Skeletal muscle cell (primary cell): ENCODE data around the gene KDM5A.
"Not testable (repeated sequence)": the region's sequence is repeated elsewhere in the genome, so short reads cannot be mapped to it uniquely, and the experiment has no call there.

Experiments used
- DNase-seq: peaks from one replicate; pipeline ENCODE4 v3.0.0-alpha.2; 2010; ENCODE audit warnings: low read depth
- H3K4me3 ChIP-seq: 2 replicates; pipeline ENCODE4 v1.5.1; 2011; ENCODE audit warnings: low read depth, mild to moderate bottlenecking, control low read depth, low read length, moderate library complexity

Gene KDM5A

DNA sequence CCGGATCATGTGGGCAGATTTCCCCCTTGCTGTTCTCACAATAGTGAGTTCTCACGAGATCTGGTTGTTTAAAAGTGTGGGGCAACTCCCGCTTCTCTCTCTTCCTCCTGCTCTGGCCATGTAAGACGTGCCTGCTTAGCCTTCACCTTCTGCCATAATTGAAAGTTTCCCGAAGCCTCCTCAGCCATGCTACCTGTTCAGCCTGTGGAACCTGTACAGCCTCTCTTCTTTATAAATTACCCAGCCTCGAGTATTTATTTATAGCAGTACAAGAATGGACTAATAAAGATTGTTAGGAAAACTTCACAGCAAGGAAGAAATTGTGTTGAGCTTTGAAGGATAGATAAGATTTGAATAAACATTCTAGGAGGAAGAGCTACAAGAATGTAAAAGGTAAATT, 52.1 kb downstream of the KDM5A start:
- no peak overlapping the region for H3K4me3 ChIP-seq

DNA sequence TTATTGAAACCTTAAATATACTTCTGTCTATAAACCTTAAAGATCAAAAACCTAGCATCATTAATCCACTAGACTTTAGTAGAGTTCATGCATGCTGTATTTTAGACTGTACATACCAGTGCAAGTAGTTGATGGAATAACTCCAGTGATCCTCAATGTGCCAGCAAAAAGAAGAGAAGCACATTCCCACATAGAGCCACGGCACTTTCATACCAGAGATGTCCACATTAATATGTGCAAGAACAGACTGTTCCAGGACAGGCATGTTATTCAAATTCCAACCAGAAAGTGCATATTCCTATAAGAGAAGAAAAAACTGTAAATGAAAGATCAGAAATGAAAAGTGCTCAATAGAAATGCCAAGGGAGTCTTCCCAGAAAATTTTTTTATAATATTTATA, 55.0 kb downstream of the KDM5A start:
- no peak for DNase-seq
- no peak overlapping the region for H3K4me3 ChIP-seq

More for the DNA sequence above, 52.1 kb downstream of the KDM5A start:
- no peak for DNase-seq

DNA sequence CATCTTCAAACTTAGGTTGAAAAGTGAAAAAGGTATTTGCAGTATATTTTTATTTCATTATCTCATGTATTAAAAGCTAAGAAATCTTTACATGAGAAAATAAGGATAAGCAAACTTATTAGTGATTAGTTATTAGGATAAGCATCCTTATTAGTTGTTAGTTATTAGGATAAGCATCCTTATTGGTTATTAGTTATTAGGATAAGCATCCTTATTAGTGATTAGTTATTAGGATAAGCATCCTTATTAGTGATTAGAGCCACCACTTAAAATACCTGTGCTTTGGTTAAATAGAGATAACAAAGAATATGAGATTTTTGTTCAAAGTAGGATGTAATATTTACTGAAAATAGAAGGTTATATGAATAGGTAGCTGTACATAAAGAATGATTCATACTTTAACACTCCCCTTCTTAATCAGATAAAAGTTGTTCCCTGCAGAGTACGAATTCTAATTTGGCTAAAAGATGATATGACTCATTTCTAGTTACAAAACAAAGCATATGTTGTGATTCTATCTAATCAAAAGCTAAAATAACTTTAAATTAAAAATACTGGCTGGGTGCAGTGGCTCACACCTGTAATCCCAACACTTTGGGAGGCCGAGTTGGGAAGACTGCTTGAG, 56.4 kb downstream of the KDM5A start:
- DNase-seq = no peak

DNA sequence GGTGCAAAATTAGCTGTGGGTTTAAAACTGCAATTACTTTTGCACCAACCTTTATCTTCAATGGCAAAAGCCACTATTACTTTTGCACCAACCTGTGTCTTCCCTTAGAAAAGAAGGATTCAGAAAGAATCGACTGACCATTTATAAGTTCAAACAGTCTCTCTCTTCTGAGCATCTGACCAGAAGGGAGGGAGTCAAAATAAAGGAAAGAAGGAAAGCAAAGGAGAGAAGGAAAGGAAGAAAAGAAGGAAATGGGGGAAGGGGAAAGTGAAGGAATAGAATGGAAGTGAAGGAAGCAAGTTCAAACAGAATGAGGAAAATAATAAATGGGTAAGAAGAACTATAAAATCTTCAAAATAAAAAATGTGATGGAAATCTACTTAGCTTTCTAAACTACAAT, 57.8 kb downstream of the KDM5A start:
- H3K4me3 ChIP-seq = no peak overlapping the region
- DNase-seq = no peak

More for the DNA sequence above, 56.4 kb downstream of the KDM5A start:
- H3K4me3 ChIP-seq = no peak overlapping the region

DNA sequence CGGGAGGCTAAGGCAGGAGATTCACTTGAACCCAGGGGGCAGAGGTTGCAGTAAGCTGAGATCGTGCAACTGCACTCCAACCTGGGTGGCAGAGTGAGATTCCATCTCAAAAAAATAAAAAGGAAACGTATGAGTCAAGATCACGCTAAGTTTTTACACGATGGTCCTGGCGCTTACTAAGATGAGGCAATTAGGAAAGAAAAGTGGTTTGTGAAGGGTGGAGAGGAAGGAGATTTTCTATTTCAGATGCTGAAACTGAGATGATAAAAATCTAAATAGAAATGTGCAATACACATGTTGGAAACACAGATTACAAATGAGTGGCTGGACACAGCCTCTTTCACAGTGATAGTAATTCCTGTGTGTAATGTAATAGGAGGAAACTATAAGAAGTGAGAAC, 63.2 kb downstream of the KDM5A start:
- DNase-seq = no peak
- H3K4me3 ChIP-seq = no peak overlapping the region

DNA sequence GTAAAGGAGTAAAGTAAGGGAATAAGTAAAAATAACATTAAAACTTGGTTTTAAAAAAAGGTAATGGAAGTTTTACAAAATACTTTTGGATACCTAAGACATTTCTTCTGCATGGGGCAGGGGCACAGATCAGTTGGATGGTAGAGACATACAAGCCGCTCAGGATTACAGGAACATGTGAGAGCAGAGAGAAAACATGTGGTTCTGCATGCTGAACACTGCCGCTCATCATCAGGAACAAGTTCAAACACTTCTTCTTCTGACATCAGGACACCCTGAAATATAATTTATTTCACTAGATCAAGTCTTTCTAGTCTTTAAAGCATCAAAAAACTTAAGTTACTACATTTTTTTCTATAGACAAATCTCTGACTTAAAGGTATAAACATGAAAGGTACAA, 65.6 kb downstream of the KDM5A start:
- H3K4me3 ChIP-seq = no peak overlapping the region
- no peak for DNase-seq

DNA sequence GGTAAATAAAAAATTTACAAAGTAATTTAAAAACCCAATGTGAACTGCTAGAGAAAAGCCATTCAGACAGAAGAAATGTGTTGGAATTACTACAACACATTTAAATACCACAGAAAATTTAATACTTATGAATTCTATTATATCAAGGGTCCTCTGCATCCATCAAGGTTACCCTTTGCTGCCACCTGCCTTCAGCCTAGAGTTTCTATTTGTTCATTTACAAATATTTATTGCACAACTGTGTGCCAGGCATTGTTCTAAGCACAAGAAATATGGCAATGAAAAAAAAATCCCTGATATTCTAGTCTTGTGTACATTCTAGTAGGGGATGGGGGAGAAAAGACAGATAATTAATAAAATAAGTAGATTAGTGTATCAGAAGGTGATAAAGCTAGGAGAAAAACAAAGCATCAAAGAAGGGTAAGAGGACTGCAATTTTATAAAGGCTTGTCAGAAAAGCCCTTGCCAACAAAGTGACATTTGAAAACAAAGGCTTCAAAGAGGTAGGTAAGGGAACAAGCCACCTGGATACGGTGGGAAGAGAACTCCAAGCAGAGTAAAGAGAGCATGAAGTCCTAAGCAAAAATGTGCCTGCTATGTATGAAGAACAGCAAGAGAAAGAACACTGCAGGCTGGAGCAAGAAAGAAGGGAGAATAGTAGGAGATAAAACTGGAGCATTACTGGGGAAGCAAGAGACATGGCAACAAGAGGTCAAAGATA, 67.4 kb downstream of the KDM5A start:
- no peak for DNase-seq
- H3K4me3 ChIP-seq = no peak overlapping the region

DNA sequence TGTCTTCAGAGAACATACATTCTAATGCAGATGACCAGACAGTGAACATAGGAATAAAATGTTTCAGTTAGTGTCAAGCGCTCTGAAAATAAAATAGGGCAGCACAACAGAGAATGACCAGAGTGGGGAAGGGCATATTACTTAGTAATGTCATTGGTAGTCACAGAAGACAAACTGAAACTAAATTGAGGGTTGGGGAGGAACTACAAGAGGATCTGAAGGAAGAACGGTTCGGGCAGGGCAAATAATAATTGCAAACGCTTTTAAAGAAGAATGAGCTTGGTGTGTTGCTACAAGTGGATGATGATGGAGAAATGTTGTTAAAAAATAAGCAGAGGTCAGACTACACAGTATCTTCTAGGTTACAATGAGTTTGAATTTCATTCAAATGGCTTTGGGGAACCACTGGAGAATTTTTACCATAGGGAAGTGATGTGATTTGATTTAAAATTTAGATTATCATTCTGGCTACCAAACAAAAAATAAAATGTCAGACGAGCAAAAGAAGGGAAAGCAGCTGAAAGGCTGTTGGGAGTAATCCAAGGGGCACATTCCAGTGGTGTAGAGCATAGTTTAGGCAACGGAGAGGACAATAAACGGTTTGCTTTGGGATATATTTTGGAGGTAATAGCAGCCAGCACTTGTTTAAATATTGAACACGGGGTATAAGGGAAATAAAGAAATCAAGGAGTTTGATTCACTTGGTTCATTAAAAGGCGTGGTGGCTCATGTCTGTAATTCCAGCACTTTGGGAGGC, 70.2 kb downstream of the KDM5A start:
- no peak for DNase-seq
- no peak overlapping the region for H3K4me3 ChIP-seq

DNA sequence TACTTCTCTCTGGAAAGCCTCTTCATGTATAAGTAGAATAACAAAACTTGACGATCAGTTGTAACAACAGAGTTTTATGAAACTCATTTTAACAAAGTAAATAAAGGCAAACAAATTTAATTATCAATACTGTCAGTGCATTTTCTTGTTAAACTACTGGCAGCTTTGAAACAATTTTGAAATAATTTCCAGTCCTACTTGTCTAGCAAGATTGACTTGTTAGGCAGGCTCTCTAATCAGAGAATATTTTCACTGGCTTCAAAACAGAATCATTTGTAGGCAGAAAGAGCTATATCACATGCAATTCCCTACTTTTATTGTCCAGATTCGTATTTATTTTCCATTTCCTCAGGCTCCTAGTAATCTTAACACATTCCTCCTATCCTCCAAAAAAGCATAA, 80.6 kb downstream of the KDM5A start:
- no peak overlapping the region for H3K4me3 ChIP-seq
- no peak for DNase-seq

DNA sequence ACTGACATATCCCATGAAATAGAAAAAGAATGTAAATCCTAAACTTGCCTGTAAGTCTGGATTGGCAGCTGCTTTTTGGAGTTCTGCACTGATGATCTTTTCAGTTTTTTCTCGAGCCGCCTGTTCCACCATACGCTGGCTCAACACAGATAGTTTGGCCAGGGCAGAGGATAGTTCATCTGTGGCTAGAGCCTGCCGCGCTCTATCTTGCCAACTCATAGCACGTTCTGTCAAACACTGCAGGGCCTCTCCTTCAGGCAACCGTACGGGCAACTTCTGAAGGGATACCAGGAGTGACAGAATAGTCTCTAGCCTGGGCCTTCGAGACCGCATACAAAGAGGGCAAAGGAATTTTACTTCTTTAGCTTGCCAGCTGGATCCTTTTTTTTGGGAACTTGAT, 81.7 kb downstream of the KDM5A start:
- no peak for DNase-seq
- no peak overlapping the region for H3K4me3 ChIP-seq

DNA sequence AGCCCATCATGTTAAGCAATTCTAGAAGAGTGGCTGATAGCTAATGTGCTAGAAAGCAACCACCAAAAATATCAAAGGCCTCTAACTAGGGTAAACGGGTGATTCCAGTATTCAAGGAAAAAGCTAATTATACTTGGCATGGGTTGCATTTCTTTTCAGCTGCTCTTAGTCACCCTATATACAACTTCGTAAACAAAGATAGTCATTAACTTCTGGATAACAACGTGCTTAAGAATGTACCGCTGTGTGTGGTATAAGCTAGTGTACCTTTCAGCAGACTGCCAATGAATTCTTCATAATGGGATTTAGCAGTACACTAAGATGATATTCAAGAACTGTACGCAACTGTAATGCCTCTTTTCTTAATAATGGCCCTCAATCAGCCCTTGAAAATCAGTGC, 84.3 kb downstream of the KDM5A start:
- DNase-seq = no peak
- H3K4me3 ChIP-seq = no peak overlapping the region

DNA sequence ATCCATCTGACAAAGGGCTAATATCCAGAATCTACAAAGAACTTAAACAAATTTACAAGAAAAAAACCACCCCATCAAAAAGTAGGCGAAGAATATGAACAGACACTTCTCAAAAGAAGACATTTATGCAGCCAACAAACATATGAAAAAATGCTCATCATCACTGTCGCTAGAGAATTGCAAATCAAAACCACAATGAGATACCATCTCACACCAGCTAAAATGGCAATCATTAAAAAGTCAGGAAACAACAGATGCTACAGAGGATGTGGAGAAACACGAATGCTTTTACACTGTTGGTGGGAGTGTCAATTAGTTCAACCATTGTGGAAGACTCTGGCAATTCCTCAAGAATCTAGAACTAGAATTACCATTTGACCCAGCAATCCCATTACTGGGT, 86.4 kb downstream of the KDM5A start:
- DNase-seq, H3K4me3 ChIP-seq: not testable (repeated sequence)

DNA sequence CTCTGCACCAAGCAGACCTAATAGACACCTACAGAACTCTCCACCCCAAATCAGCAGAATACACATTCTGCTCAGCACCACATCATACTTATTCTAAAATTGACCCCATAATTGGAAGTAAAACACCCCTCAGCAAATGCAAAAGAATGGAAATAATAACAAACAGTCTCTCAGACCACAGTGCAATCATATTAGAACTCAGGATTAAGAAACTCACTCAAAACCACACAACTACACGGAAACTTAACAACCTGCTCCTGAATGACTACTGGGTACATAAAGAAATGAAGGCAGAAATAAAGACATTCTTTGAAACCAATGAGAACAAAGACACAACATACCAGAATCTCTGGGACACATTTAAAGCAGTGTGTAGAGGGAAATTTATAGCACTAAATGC, 89.0 kb downstream of the KDM5A start:
- H3K4me3 ChIP-seq, DNase-seq: not testable (repeated sequence)

DNA sequence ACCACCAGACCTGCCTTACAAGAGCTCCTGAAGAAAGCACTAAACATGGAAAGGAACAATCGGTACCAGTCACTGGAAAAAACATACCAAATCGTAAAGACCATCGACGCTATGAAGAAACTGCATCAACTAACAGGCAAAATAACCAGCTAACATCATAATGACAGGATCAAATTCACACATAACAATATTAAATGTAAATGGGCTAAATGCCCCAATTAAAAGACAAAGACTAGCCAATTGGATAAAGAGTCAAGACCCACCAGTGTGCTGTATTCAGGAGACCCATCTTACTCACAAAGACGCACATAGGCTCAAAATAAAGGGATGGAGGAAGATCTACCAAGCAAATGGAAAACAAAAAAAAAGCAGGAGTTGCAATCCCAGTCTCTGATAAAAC, 89.6 kb downstream of the KDM5A start:
- DNase-seq, H3K4me3 ChIP-seq: not testable (repeated sequence)

DNA sequence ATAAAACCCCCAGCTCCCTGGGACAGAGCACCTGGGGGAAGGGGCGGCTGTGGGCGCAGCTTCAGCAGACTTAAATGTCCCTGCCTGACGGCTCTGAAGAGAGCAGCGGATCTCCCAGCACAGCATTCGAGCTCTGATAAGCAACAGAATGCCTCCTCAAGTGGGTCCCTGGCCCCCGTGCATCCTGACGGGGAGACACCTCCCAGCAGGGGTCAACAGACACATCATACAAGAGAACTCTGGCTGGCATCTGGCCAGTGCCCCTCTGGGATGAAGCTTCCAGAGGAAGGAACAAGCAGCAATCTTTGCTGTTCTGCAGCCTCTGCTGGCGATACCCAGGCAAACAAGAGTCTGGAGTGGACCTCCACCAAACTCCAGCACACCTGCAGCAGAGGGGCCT, 91.1 kb downstream of the KDM5A start:
- not testable (repeated sequence) for DNase-seq, H3K4me3 ChIP-seq

DNA sequence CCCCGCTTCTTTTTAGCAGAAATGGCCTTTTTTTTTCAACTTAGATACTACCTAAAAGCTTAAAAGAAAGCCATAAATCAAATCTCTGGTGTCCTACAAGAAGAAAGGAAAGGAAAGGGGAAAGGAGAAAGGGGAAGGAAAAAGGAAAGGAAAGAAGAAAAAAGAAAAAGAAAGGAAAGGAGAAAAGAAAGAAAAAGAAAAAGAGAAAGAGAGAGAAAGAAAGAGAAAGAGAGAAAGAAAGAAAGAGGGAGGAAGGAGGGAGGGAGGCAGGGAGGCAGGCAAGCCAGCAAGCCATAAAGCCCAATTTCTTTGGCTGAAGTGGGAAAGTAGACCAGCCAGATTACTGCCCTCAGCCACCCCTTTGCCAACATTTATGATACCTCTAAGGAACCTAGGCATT, 94.0 kb downstream of the KDM5A start:
- no peak overlapping the region for H3K4me3 ChIP-seq
- no peak for DNase-seq

DNA sequence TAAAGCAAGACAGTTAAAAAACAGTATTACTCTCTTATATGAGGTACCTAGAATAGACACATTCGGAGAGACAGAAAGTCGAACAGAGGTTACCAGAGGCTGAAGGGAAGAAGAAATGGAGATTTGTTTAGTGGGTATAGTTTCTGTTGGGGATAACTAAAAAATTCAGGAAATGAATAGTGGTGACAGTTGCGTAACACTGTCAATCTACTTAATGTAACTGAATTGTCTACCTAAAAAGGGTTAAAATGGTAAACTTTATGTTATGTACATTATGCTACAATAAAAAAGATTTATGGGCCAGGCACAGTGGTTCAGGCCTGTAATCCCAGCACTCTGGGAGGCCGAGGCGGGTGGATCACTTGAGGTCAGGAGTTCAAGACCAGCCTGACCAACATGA, 95.9 kb downstream of the KDM5A start:
- DNase-seq = no peak
- H3K4me3 ChIP-seq = no peak overlapping the region

DNA sequence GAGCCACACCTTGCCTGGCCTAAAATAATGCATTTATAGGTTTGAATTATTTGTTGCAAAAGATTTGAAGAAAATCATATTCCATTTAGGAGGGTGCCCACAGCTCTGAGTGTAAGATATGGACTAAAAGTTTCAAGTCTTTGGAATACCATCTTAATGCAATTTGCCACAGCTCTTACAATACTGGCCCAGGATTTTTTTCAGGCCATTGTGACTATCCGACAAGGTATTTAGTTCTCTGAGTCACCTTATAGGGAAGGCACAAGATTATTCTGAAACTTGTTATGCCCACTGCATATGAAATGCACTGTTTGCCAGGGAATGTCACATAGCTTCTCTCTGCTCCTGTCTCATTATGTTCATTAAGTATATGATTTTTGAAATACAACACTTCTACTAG, 96.9 kb downstream of the KDM5A start:
- H3K4me3 ChIP-seq = no peak overlapping the region
- no peak for DNase-seq

DNA sequence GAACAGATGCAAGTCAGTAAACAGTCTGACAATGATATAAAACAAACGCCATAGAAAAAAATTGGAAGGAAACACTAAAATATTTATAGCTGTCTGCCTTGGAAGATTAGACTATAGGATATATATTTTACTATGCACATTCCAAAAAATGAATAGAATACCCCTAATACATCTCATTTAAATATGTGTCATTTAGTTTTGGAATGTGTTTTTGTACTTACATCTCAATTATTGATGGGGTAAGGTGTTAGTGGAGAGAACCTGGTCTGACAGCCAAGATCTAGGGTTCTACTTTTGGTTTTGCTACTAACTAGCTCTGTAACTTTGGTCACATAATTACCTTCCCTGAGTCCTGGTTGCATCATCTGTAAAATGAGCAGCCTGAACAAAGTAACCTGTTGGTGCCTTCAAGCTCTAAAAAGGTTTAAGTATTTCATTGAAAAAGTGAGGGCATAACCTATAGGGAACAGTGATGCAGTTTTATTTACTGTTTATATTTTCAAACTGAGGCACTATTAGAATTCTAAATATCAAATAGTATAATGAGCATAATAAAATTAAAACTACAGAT, 97.9 kb downstream of the KDM5A start:
- H3K4me3 ChIP-seq = no peak overlapping the region
- no peak for DNase-seq

DNA sequence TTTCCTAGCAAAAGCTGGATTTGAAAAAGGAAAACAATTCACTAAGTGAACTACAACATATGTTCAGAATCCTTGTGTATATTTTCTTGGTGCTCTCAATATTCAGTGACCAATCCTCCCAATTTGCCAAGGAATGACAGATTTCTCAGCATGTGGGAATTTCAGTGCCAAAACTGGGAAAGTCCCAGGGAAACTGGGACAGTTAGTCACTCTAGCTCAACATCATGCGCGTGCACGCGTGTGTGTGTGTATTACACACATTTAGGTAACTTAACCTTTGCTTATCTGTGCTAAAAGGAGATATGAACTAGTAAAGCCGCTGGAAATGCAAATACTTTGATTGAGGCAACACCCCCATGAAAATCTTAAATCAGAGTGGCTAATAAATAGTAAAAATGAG, 100.4 kb downstream of the KDM5A start:
- DNase-seq = no peak
- H3K4me3 ChIP-seq = no peak overlapping the region
